Superior temporal gyrus (tissue), 1 donor: ENCODE measurements around the gene AZU1.
"Not testable (repeated sequence)": the region's sequence is repeated elsewhere in the genome, so short reads cannot be mapped to it uniquely, and the experiment has no call there.

Experiments
- DNase-seq: peaks from one replicate; pipeline ENCODE4 v3.0.0-alpha.2; 2016; ENCODE audit errors: extremely low spot score

AZU1 gene

GRCh38 chr19:810077-810855 is 17.4 kb upstream of the AZU1 start:
- no peak for DNase-seq

GRCh38 chr19:810883-811489 is 16.7 kb upstream of the AZU1 start:
- DNase-seq, result no peak

GRCh38 chr19:811506-812048 is 16.1 kb upstream of the AZU1 start:
- DNase-seq, result no peak

GRCh38 chr19:812049-812746 is 15.4 kb upstream of the AZU1 start:
- no peak for DNase-seq

- DNase-seq, result no peak
Measured at GRCh38 chr19:812747-813218, 14.9 kb upstream of the AZU1 start.

- DNase-seq, result no peak
Measured at GRCh38 chr19:813219-814151, 14.2 kb upstream of the AZU1 start.

GRCh38 chr19:814152-815078 is 13.2 kb upstream of the AZU1 start:
- DNase-seq, result no peak

- DNase-seq, result no peak
Measured at GRCh38 chr19:815079-815774, 12.4 kb upstream of the AZU1 start.

- no peak for DNase-seq
Measured at GRCh38 chr19:815775-816499, 11.7 kb upstream of the AZU1 start.

- no peak for DNase-seq
Measured at GRCh38 chr19:816500-816857, 11.2 kb upstream of the AZU1 start.

- DNase-seq, result not testable (repeated sequence)
Measured at GRCh38 chr19:820212-820611, 7.4 kb upstream of the AZU1 start.

- DNase-seq, result no peak
Measured at GRCh38 chr19:821231-821824, 6.3 kb upstream of the AZU1 start.

GRCh38 chr19:821825-822503 is 5.7 kb upstream of the AZU1 start, which contains the start of gene PLPPR3:
PLPPR3 (minus strand) TSS chr19:821955; CDS start chr19:821559, 396 bp downstream.
- DNase-seq, result no peak

GRCh38 chr19:823565-824121 is 4.0 kb upstream of the AZU1 start:
- no peak for DNase-seq

- no peak for DNase-seq
Measured at GRCh38 chr19:824885-825284, 2.8 kb upstream of the AZU1 start.

- DNase-seq, result no peak
Measured at GRCh38 chr19:825897-826644, 1.6 kb upstream of the AZU1 start.

GRCh38 chr19:827314-827709 is 325 bp upstream of the AZU1 start:
- DNase-seq, result no peak
